ENCODE data around the gene CDH23.
A peak's percentile ranks its signal among the peaks of the same experiment; 100 is the strongest.

The CDH23 gene

GRCh38 chr10:71748671-71749191 is 352.0 kb downstream of the CDH23 start:
- DNase-seq: peak; percentile 74

- no peak for DNase-seq
Measured at GRCh38 chr10:71749396-71749795, 352.7 kb downstream of the CDH23 start.

GRCh38 chr10:71750124-71750841 is 353.6 kb downstream of the CDH23 start:
- no peak for DNase-seq

DNA sequence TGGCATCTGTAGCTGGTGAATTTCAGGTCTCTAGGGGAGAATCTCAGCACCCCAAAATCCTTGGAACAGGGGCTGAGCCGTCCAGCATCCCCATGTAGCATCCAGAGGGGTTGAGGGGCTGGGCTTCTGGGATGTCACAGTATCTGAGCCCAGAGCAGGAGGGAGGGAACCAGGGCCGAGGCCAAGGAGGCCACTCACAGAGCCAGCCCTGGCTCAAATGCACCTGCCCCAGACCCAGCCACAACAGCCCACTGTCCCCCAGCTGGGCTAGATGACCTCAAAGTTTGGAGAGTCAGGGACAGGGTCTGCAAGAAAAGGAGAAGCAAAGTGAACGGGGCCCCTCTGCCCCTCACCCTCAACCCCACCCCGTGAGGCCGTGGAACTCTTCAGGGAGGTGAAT is 354.3 kb downstream of the CDH23 start:
- DNase-seq: no peak

DNA sequence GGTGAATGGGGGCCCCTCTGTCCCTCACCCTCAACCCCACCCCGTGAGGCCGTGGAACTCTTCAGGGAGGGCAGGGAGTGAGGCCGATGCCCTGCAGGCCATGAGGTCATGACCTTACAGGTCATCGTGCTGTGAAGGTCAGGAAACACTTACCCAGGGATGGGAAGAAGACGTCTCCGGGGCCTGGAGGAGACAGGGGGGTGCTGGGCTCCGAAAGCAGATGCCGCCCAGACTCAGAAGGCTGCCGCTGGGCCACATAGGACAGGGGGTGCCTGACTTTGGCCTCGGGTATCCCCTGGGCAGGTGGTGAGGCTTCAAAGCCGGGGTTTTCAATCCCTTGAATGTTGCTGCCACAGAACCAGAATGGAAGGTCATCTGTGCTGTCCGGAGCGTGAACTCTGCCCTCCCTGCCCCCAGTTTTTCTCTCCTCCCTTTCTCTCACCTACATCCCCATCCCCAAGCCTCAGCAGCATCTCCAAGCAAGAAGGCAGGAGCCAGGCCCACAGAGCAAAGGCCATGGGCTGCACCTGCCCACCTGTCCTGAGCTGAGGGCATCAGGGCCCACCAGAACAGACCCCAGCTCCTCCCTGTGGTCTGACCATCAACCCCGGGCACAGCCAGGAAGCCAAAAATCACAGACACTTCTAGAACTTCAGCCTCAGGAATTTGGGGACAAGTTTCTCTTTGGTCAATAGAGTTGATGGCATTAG is 354.9 kb downstream of the CDH23 start:
- DNase-seq: no peak

- DNase-seq: no peak
Measured at GRCh38 chr10:71752391-71753090, 355.8 kb downstream of the CDH23 start.

DNA sequence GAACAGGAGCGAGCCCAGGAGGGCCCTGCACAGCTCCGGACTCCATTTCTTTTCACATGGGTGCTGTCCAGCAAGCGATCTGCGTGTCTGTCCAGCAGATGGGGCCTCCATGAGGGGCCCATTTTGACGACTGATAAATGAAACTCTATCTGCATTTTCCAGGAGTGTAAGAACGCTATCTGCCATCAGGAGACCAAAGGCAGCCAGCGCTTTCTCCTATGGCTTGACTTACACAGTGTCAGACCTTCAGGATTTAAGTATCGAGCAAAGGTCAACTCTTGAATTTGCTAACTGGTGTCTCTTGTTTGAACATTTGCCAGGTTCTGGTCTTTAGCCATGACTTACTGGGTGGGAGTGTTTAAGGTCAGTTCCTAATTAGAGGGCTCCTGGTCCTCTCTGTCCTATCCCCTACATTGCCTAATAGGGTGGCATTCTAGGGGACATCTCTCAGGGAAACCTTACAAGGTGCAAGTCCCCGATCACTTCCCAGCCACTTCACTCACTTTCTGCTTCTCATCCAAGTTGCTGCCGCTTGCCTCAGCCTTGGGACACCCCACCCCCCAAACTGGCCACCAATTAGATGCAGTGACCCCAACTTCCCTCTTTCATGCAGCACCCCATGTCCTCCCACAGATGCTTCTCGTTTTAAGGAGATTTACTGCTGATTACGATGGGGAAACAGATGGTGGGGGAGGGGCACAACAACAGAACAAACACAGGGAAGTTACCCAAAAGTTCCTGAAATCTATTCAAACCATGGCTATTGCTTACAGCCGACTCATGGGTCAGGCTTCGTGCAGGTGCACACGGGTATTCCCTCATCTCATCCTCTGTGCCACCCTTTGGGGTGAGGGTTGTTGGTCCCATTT is 356.6 kb downstream of the CDH23 start:
- DNase-seq: no peak

GRCh38 chr10:71753960-71754505 is 357.3 kb downstream of the CDH23 start:
- DNase-seq: no peak

- DNase-seq: no peak
Measured at GRCh38 chr10:71754562-71754961, 357.8 kb downstream of the CDH23 start.

- DNase-seq: no peak
Measured at GRCh38 chr10:71755179-71755879, 358.6 kb downstream of the CDH23 start.

GRCh38 chr10:71756311-71757191 is 359.8 kb downstream of the CDH23 start:
- DNase-seq: no peak

GRCh38 chr10:71757399-71757922 is 360.7 kb downstream of the CDH23 start:
- DNase-seq: no peak

DNA sequence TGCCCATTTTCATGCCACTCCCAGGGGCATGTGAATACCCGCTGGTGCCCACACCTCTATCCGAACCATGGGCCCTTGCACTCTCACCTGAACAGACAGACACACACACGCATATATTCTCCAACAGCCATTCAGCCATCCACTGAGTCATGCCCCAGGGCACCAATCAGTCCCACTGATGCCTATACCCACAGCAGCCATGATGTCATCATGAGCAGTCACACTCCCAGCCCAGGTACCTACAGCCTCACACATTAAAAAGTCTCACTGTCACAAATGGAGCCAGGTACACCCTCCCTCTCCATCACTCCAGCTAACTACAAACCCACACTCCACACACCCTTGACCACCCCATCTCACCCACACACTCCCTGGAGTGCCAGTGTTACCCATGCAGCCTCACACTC is 364.4 kb downstream of the CDH23 start:
- DNase-seq: no peak

- no peak for DNase-seq
Measured at GRCh38 chr10:71761541-71762113, 364.9 kb downstream of the CDH23 start.

DNA sequence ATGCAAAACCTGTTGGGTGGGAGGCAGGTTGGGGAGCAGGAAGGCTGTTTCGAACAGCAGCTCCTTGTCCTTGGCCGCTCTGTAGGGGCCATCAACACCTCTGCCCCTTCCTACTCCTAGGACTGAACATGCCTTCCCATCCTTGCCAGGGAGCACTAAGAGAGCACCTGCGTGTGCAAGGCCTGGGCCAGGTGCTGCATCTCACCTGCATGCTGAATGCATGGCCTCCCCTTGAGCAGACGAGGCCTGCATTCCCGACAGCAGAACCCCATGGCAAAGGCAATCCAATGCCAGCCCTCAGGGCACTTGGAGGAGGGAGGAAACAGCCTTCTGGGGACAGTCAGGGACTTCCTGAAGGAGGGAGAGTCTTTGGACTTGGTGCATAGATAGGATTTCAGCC is 365.6 kb downstream of the CDH23 start:
- DNase-seq: no peak

GRCh38 chr10:71763352-71764127 is 366.8 kb downstream of the CDH23 start:
- no peak for DNase-seq

DNA sequence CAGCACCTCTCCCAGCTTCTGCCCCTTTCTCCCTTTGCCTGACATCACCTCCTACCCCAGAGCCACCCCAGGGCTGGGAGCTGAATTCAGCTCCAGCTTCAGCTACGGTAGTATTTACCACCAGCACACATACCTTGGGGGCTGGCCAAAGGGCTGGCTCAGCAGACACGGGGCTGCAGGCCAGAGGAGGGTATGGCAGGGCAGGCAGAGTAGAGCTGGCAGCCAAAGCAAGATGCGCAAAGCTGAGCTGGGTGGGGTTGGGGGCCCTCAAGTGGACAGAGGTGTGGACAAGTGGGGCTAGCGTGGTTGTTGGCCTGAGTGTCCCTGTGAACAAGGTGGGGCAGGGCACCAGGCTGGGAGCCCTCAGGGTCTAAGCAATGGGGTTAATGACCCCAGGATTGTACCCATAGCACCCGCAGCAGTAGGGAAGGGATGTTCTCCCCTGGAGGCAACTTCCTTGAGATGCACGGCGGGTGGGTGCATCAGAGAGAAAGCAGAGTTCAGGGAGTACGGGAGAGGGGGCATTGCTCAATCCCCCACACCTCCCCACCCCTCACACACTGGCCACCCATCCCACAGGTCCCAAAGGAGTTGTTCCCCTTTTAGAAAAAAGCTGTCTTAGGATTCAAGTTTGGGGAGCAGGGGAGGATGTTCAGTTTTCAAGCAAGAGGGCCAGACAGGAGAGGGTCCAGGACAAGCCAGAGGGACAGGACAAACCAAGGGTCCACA is 368.6 kb downstream of the CDH23 start:
- no peak for DNase-seq

- DNase-seq: no peak
Measured at GRCh38 chr10:71765906-71766716, 369.4 kb downstream of the CDH23 start.

Measured in activated gamma-delta T cell treated with Interleukin-2 at 50 U/mL for 16 hours (primary cell).